DND-41 (cell line): ENCODE results near the gene CTU2.

ENCODE experiments used
- CTCF ChIP-seq: IDR thresholded peaks from 2 replicates; pipeline ENCODE4 v1.5.1; 2012; ENCODE audit warnings: borderline replicate concordance, low read length, moderate library complexity, mild to moderate bottlenecking; ENCODE audit not compliant: poor library complexity, severe bottlenecking; ENCODE audit errors: extremely low read depth
- EZH2 ChIP-seq: IDR thresholded peaks from 3 replicates; pipeline ENCODE4 v1.6.1; 2012; ENCODE audit warnings: borderline replicate concordance, low read depth, mild to moderate bottlenecking, moderate library complexity, low read length, inconsistent platforms; ENCODE audit not compliant: severe bottlenecking

- TF ChIP-seq CTCF (no peak), EZH2 (no peak)
These were observed 18.7 kb upstream of the CTU2 start for GRCh38 chr16:88687676-88688012.
